CD4-positive, alpha-beta T cell treated with Interleukin-15 for 1 hour (primary cell): ENCODE data around the gene MRPS17.

Experiments
- DNase-seq: peaks from one replicate; pipeline ENCODE4 v3.0.0-alpha.2; 2020

MRPS17 gene

DNA sequence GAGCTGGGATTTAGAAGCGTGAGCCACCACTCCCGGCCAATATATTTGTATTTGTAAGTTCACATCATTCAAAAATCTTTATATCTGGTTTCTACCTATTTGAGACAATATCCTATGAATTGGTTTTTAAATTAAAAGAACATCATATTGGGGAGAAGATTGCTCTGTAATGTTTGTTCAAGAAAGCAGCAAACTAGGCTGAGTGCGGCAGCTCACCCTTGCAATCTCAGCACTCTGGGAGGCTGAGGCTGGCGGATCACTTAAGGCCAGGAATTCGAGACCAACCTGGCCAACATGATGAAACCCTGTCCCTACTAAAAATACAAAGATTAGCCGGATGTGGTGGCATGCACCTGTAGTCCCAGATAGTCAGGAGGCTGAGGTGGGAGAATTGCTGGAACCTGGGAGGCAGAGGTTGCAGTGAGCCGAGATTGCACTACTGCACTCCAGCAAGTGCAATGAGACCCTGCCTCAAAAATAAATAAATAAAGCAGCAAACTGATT lies 22.1 kb downstream of the MRPS17 start:
- no peak for DNase-seq

DNA sequence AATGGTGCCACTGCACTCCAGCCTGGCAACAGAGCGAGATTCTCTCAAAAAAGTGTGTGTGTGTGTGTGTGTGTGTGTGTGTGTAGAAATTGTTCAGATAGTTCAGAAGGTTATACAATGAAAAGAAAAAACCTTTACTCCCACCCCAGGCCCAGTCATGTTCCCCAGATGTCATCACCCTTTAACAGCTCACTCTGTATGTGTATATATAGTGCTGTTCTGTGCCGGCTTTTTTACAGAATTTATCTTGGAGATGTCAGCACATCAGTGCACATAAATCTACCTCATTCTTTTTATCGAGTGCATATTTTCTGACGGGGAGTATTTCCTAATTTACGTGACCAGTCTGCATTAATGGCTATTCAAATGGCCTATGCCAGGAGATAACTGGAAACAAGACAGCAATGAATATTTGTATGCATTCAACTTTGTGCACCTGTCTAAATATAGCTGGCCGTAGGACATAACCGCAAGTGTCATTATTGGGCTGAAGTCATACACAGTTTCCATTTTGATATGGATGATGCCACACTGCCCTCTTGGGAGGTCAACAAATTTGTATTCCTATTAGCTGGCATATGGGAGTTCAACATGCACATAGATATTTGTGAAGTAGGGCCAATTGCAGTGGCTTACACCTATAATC lies 24.4 kb downstream of the MRPS17 start:
- DNase-seq = no peak

DNA sequence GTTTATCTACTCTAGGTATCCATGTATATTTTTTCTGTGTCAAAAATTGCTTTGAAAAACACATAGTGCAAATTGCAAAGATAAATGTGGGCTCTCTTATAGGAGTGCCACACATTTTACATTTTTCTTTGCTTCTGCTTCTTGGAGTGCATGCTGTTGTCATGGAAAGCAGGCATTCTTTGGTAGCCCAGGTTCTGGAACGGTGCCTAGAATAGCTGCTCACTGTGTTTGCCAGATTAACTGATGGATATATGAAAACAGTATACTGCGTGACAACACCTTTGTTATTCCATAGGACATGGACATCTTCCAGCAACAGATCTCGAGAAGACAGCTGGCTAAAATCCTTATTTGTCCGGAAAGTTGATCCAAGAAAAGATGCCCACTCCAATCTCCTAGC lies 26.2 kb downstream of the MRPS17 start:
- no peak for DNase-seq

DNA sequence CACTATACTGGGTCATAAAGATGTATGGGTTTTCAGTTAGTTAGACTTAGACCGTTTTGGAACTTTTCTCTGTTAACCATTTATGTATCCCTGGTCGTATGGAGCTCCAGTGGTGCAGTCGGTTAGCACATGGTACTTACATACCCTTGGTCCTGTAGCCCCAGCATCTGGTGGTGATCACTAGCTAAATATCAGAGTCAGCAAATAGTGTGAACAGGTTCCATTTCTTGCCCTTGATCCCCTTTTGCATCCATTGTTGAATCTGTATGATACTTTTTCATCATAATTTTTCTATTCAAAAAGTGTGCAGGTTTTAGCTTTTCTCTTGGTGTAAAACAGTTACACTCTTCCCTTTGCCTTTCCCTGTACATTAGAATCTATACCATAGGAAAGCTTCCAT lies 28.6 kb downstream of the MRPS17 start:
- DNase-seq = no peak

DNA sequence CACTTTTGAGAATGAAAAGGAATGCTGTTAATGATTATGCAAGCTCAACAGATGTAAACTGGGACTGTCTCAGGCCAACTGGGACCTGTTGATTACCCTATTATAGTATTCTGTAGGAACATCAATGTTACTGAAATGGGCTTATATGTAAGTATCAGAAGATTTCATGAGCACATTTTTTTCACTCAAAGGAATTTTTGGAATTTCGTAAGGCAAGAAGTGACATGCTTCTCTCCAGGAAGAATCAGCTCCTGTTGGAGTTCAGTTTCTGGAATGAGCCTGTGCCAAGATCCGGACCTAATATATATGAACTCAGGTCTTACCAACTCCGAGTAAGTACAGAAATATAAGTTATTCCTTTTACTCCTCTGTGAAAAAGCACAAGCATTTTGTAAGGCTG lies 31.9 kb downstream of the MRPS17 start:
- no peak for DNase-seq

DNA sequence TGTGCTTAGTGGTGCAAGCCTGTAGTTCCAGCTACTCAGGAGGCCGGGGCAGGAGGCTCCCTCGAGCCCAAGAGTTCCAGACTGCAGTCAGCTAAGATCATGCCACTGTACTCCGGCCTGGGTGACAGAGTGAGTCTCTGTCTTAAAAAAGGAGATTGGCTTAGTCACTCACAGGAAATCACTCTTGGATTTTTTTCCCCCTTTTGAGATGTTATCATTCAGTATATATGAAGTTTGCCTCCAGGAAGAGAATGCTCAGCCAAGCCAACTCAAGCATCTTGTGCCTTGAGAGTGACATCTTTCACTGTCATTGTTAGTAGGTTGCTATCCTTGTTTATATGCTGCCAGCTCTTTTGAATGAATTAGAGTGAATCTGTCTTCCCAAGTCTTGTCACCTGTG lies 40.7 kb downstream of the MRPS17 start:
- DNase-seq = no peak

DNA sequence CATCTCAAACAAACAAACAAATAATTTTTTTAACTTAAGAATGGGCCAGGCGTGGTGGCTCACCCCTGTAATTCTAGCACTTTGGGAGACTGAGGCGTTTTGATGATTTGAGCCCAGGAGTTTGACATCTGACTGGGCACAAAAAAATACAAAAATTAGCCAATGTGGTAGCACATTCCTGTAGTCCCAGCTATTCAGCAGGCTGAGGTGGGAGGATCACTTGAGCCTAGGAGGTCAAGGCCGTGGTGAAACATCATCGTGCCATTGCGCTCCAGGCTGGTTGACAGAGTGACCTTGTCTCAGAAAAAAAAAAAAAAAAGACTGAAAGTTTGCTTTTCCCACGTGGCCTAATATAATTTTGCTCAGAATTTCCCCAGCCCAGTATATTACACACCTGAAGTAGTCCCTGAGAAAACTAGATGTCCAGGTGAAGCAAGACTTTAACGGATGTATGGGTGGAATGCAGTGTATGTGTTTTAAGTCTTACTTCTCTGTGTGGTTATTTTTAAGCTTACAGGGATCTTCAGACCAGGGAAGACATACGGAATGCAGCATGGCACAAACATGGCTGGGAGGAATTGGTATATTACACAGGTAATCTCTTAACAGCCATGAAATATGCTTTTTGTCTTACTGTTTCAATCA lies 45.3 kb downstream of the MRPS17 start:
- no peak for DNase-seq

DNA sequence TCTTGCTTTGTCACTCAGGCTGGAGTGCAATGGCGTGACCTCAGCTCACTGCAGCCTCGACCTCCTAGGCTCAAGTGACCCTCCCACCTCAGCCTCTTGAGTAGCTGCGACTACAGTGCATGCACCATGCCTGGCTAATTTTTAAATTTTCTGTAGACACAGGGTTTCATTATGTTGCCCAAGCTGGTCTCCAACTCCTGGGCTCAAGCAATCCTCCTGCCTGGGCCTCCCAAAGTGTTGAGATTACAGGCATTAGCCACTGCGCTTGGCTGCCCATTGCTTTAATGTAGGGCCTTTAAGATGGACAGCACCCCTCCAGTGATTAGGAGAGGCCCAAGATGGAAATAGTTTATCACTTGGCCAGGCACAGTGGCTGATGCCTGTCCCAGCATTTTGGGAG lies 52.1 kb downstream of the MRPS17 start:
- no peak for DNase-seq
